Measurements from ENCODE around the gene ST6GALNAC3.

ST6GALNAC3 gene

DNA sequence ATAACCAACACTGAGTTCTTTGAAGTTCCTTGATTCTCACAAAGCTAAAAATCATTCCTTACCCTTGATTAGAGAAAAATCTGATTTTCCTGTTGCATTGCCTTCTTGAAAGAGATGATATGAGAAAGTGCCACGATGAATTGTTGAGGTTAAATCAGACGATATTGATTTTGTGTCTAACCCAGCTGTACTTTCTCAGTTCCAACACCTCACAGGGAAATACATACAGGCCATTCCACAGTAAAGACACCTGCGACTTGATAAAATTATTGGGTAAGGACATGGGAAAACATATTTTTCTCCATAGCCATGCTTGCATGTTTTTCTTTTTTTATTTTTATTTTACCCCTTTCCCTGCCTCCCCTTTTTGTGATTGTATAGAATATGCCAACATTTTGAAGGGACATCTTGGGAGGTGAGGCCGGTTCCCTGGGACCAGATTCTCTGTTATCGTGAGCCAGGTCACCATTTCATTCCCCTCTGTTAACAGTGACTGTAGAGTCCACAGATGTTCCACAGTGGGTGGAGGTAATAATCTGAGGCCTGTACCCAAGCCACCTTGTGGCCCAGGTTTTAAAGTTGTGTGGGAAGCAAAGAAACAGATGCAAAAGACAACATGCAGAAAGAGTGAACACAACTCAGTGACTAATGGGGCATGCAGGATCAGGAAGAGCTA lies 537.4 kb downstream of the ST6GALNAC3 start:
- H3K9ac ChIP-seq (ENCODE audit: low read length) = no peak overlapping the region
- H3K4me2 ChIP-seq (ENCODE audit: low read length) = no peak overlapping the region
- no peak overlapping the region for H3K4me3 ChIP-seq (ENCODE audit: low read length)
- H3K36me3 ChIP-seq (replicated peaks; ENCODE audit: low read depth, low read length) = no peaks in the 10 kb centered on the region
- no peaks in the 10 kb centered on the region for H3K79me2 ChIP-seq (ENCODE audit: low read length)
- TF ChIP-seq EZH2phosphoT487 (IDR thresholded peaks at IDR 0.05; ENCODE audit: low read depth) = no peak
- TF ChIP-seq, protein P1, sequence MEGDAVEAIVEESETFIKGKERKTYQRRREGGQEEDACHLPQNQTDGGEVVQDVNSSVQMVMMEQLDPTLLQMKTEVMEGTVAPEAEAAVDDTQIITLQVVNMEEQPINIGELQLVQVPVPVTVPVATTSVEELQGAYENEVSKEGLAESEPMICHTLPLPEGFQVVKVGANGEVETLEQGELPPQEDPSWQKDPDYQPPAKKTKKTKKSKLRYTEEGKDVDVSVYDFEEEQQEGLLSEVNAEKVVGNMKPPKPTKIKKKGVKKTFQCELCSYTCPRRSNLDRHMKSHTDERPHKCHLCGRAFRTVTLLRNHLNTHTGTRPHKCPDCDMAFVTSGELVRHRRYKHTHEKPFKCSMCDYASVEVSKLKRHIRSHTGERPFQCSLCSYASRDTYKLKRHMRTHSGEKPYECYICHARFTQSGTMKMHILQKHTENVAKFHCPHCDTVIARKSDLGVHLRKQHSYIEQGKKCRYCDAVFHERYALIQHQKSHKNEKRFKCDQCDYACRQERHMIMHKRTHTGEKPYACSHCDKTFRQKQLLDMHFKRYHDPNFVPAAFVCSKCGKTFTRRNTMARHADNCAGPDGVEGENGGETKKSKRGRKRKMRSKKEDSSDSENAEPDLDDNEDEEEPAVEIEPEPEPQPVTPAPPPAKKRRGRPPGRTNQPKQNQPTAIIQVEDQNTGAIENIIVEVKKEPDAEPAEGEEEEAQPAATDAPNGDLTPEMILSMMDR (IDR thresholded peaks at IDR 0.05; ENCODE audit: low read depth, low read length) = no peak
- no peaks in the 10 kb centered on the region for H3K9me3 ChIP-seq (ENCODE audit: insufficient read depth, low read length)
- no peaks in the 10 kb centered on the region for H3K4me1 ChIP-seq (ENCODE audit: low read length)
- H3K27ac ChIP-seq (ENCODE audit: low read length) = no peak overlapping the region
- no peak overlapping the region for H2AFZ ChIP-seq (ENCODE audit: low read depth, low read length)
- no peaks in the 10 kb centered on the region for H4K20me1 ChIP-seq (ENCODE audit: insufficient read depth, low read length)
- H3K27me3 ChIP-seq (ENCODE audit: low read depth, low read length) = no peaks in the 10 kb centered on the region

DNA sequence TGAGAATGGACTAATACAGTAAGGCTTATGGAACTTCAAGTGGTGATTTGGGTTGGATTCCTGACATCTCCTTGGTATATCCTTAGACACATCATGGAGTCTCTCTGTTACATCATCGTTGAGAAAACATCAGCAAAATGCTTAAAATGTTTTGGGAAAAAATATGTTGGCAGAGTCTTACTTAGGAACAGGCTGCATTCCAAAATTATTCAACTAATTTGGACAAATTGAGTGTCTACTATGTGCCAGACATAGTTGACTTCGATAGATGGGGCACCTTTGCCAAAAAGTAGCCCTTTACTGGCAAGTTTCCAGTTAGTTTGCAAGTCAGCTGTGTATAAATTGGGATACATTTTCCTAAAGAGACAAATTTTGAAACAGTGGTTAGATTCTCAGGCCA lies 539.3 kb downstream of the ST6GALNAC3 start:
- no peaks in the 10 kb centered on the region for H3K4me1 ChIP-seq (ENCODE audit: low read length)
- H3K27me3 ChIP-seq (ENCODE audit: low read depth, low read length) = no peaks in the 10 kb centered on the region
- no peak overlapping the region for H3K9ac ChIP-seq (ENCODE audit: low read length)
- H3K36me3 ChIP-seq (replicated peaks; ENCODE audit: low read depth, low read length) = no peaks in the 10 kb centered on the region
- no peak for TF ChIP-seq EZH2phosphoT487 (IDR thresholded peaks at IDR 0.05; ENCODE audit: low read depth)
- TF ChIP-seq, protein P1 (IDR thresholded peaks at IDR 0.05; ENCODE audit: low read depth, low read length) = no peak
- H3K27ac ChIP-seq (ENCODE audit: low read length) = no peak overlapping the region
- no peak overlapping the region for H2AFZ ChIP-seq (ENCODE audit: low read depth, low read length)
- no peaks in the 10 kb centered on the region for H4K20me1 ChIP-seq (ENCODE audit: insufficient read depth, low read length)
- no peak overlapping the region for H3K4me2 ChIP-seq (ENCODE audit: low read length)
- no peak overlapping the region for H3K4me3 ChIP-seq (ENCODE audit: low read length)
- no peaks in the 10 kb centered on the region for H3K9me3 ChIP-seq (ENCODE audit: insufficient read depth, low read length)
- H3K79me2 ChIP-seq (ENCODE audit: low read length) = no peaks in the 10 kb centered on the region

- Histone ChIP-seq H4K20me1 (ENCODE audit: insufficient read depth, low read length) (no peaks in the 10 kb centered on the region), H3K9ac (ENCODE audit: low read length) (no peak overlapping the region), H3K79me2 (ENCODE audit: low read length) (no peaks in the 10 kb centered on the region), H3K27me3 (ENCODE audit: low read depth, low read length) (no peaks in the 10 kb centered on the region), H3K4me2 (ENCODE audit: low read length) (no peak overlapping the region), H2AFZ (ENCODE audit: low read depth, low read length) (no peak overlapping the region), H3K9me3 (ENCODE audit: insufficient read depth, low read length) (no peaks in the 10 kb centered on the region), H3K4me3 (ENCODE audit: low read length) (no peak overlapping the region), H3K27ac (ENCODE audit: low read length) (no peak overlapping the region), H3K4me1 (ENCODE audit: low read length) (no peaks in the 10 kb centered on the region), H3K36me3 (replicated peaks; ENCODE audit: low read depth, low read length) (no peaks in the 10 kb centered on the region)
- no peak for TF ChIP-seq EZH2phosphoT487 (IDR thresholded peaks at IDR 0.05; ENCODE audit: low read depth)
- TF ChIP-seq, protein P1 (IDR thresholded peaks at IDR 0.05; ENCODE audit: low read depth, low read length) = no peak
Observed at GRCh38 chr1:76615253-76616035, 540.9 kb downstream of the ST6GALNAC3 start.

DNA sequence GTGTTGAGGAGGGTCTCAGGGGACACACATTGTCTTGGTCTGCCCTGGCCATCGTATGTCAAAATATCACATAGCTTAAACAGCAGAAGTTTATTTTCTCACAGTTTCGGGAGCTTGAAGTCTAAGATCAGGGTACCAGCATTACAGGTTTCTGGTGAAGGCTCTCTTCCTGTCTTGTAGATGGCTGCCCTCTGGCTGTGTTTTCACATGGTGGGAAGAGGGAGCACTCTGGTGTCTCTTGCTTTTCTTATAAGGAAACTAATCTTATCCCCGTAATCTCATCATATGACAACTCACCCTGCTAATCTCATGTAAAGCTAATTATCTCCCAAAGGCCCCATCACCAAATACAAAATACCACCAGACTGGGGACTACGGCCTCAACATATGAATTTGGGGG lies 545.8 kb downstream of the ST6GALNAC3 start:
- H3K4me2 ChIP-seq (ENCODE audit: low read length) = no peak overlapping the region
- H3K9me3 ChIP-seq (ENCODE audit: insufficient read depth, low read length) = no peaks in the 10 kb centered on the region
- H3K4me3 ChIP-seq (ENCODE audit: low read length) = no peak overlapping the region
- H3K4me1 ChIP-seq (ENCODE audit: low read length) = no peaks in the 10 kb centered on the region
- no peaks in the 10 kb centered on the region for H3K36me3 ChIP-seq (replicated peaks; ENCODE audit: low read depth, low read length)
- no peaks in the 10 kb centered on the region for H3K27me3 ChIP-seq (ENCODE audit: low read depth, low read length)
- no peak for TF ChIP-seq EZH2phosphoT487 (IDR thresholded peaks at IDR 0.05; ENCODE audit: low read depth)
- TF ChIP-seq, protein P1 (IDR thresholded peaks at IDR 0.05; ENCODE audit: low read depth, low read length) = no peak
- H3K27ac ChIP-seq (ENCODE audit: low read length) = no peak overlapping the region
- H3K79me2 ChIP-seq (ENCODE audit: low read length) = no peaks in the 10 kb centered on the region
- no peaks in the 10 kb centered on the region for H4K20me1 ChIP-seq (ENCODE audit: insufficient read depth, low read length)
- no peak overlapping the region for H2AFZ ChIP-seq (ENCODE audit: low read depth, low read length)
- no peak overlapping the region for H3K9ac ChIP-seq (ENCODE audit: low read length)
